Right hindlimb (tissue), 1 donor: Measurements from ENCODE around the gene KRT14.
"Not testable (repeated sequence)": the region's sequence is repeated elsewhere in the genome, so short reads cannot be mapped to it uniquely, and the experiment has no call there.

Source experiments
- DNase-seq: peaks from one replicate; pipeline ENCODE4 v3.0.0-alpha.2; 2018

Gene KRT14

DNA sequence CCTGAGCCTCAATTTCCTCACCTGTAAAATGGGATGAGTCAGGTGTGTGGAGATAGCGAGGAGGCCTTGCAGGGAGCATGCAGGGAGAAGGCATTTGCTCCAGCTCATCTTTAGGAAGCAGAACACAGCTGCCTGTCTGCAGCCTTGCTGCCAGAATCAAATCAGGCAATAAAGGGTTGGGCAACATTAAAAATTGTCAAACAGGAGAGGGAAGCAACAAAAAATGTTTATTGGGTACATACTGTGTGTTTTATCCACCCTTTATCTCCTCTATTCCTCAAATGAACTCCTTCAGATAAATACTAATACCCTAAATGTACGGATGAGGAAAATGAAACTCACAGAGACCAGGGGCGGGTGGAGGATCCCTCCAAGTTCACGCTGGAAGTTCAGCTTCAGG is 13.6 kb upstream of the KRT14 start:
- no peak for DNase-seq

GRCh38 chr17:41599680-41600079 is 13.0 kb upstream of the KRT14 start:
- DNase-seq = no peak

DNA sequence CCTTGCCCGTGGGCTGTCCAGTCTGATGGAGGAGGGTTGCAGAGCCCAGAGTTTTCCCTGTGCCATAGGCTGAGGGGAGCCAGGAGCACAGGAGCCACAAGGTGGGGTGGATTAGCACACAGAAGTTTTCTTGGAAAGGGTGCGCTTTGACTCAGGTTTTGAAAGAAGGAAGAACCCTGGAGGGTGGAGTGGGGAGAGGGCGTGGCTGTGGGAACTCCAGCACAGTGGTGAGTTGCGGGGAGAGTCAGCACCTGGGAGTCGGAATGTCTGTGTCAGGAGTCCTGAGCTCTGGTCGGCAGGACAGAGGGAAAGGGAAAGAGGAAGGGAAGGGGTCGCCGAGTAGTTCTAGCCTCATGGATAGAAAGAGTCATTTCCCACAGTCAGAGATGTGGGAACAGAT is 8.9 kb upstream of the KRT14 start:
- no peak for DNase-seq

DNA sequence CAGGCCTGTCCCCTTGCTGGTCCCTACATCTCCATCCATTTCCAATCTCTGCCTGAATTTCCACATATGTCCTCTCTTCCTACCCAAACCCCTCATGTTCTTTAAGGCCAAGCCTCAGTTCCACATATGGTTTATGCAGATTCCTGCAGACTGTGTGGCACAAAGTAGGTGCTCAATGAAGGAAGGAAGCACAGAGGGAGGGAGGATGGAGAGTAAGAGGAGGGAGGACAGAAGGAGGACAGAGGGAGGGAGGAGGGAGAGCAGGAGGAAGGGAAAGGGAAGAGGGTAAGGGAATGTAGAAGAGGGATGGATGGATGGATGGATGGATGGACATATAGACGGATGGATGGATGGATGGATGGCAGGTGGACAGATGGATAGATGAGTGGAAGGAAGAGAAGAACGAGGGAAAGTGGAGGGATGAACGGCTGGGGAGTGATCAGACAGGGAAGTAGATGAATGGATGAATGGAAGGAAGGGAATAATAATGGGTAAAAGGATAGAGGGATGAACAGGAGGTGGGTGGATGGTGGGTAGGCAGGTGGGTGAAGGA is 7.7 kb upstream of the KRT14 start:
- no peak for DNase-seq

DNA sequence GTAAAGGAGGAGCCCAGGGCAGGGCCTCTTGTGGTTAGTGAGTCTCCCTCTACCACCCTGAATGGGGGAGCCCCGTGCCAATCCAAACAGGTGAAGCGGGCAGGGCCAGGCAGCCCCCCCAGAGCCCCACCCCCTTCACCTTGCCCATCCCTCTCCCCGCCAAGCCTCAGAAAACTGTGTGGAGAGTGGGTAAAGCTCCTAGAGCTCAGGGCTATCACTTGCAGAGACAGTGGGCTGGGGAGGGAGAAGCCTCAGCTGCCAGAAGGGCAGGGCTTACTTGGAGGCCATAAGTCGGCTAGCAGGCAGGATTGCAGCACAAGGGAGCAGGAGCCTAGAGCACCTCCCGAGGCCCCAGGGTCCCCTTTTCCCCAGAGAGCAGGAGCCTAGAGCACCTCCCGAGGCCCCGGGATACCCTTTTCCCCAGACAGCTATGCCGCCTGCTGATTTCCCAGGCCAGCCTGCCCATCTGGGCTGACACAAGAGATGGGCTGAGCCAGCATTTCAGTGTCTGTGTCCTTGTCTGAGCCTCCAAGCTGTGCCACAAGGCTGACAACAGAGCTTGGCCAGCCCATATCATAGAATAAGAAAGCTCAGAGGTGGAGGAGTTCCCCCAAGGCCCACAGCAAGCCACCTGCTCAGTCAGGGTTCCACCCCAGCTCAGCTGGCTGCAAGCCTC is 6.7 kb upstream of the KRT14 start:
- DNase-seq = no peak

DNA sequence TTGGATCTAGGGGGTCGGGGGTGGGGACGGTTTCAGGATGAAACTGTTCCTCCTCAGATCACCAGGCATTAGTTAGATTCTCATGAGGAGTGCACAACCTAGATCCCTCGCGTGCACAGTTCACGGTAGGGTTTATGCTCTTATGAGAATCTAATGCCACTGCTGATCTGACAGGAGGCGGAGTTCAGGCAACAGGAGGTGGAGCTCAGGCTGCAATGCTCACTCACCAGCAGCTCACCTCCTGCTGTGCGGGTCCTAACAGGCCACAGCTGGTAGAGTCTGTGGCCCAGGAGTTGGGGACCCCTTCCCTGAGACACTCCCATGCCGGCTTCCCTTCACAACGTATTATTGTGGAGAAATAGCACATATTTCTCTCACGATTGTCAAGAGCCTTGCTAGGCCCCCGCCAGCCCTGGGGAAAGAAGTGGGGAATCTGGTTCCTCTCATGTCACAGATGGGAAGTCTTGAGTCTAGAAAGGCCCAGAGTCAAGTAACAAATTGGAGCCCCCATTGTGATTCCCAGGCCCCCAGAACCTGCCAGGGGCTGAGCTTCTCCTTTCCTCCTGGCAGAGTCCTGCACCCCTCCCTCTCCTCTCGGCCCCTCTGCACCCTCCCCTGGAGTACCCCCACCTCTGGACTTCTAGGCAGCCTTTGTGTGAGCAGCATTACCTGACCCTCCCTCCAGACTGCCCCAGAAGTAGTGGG is 6.1 kb upstream of the KRT14 start:
- DNase-seq = no peak

GRCh38 chr17:41589301-41589700 is 2.6 kb upstream of the KRT14 start:
- no peak for DNase-seq

GRCh38 chr17:41588126-41588810 is 1.6 kb upstream of the KRT14 start:
- DNase-seq = no peak

DNA sequence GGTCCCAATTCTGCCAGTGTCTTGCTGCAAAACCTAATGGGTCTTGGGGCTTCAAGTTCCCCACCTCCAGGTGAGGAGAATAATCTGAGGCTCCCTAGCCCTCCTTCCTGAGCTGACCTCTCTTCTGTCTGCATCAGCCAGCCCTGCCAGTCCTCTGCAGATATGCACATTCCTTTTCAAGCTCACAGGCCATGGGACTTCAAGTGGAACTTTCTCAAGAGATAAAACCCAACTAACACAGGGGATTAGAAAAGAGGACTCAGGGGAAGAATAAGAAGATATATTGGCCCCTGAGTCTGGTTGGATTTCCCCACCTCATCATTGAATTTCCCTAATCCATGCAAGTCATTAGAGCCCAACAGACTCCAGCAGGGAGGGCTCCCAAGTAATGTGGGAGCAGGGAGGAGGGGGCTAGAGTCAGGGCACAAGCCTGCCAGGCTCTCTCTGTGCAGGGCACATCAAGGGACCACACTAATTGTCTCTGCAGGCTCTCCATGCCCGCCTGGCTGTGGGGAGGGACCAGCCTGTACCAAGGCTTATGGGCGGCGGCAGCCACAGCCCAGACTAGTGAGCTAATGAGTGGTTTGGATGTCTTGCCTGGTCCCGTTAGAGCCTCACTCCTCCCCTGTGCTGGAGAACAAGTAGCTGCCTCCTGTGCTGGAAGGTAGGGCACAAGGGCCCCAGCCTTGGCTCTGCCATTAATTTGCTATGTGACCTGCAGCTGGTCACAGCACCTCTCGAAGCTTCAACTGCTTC is 1.2 kb downstream of the KRT14 start:
- no peak for DNase-seq

DNA sequence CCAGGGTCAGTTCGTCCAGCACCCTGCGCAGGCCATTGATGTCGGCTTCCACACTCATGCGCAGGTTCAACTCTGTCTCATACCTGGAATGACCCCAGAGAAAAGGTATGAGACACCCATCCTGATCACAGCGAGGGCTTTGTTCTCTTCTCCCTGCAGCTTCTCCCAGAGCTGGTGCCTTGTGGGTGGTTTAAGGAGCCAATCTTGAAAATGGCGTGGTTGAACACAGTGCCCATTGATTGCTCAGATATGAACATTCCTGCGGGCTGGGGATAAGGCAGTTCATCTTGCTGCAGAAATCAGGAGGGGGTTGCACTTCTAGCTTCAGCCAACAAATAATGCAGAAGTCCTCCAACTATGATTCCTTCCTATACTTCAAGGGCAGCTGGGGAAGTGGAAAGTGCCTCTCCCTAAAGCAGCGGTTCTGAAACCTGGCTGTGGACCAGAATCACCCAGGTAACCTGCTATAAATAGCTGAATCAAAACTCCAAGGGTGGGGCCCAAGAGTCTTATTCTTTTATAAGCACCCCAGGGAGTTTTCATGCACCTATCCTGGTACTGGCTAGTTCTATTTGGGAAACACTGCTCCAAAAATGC is 2.3 kb downstream of the KRT14 start:
- DNase-seq = not testable (repeated sequence)

DNA sequence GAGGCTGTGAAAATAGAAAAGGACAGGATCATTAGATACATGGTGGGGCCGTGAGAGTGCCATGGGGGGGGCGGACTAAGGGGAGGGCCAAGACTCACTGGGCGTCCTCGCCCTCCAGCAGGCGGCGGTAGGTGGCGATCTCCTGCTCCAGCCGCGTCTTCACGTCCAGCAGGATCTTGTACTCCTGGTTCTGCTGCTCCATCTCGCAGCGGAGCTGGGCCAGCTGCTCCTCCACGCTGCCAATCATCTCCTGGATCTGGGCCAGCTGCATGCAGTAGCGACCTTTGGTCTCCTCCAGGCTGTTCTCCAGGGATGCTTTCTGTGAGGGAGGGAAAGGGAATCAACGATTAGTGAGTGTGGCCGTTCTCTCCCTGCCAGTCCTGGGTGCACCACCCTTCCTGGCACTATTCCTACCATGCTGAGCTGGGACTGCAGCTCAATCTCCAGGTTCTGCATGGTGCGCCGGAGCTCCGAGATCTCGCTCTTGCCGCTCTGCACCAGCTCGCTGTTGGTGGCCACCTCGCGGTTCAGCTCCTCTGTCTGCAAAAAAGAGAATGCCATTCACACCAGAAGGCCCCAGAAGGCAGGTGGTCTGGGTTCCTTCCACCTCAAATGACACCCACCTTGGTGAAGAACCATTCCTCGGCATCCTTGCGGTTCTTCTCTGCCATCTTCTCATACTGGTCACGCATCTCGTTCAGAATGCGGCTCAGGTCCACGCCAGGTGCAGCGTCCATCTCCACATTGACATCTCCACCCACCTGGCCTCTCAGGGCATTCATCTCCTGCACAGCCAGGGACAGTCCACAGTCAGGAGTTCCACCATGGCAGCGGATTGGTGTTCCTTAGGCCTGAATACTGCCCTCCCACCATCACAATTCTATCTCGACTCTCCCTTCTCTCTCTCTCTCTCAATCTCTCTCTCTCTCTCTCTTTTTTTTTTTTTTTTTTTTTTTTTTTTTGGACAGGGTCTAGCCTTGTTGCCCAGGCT is 3.3 kb downstream of the KRT14 start:
- DNase-seq = no peak

- DNase-seq = not testable (repeated sequence)
These were observed 4.4 kb downstream of the KRT14 start for GRCh38 chr17:41582061-41582968.

DNA sequence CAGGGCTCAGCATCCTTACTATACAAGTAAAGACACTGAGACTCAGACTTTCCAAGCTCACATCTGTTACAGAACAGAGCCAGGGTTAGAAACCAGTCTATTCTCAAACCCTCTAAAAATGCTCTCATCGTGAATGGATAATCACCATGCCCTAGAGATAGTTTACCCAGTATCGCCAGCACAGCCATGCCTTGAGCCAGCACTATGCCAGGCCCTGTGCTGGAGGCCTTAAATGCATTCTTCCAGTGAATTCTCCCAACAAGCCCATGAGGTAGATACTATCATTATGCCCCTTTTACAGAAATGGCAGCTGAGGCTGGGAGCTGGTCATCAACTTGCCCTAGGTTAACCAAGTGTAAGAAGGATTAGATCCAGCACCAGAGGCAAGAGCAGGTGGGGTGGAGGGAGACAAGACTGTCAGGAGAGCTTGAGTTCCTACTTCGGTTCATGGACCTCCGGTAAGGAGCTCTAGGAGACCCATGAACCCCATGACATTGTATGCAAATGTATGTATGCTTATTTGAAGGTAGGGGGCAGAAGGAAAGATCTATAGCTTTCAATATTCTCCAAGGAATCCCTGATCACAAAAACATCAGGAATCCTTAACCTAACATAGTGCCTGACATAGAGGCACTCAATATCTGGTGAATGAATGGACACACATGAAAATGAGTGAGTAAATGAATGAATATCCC is 5.2 kb downstream of the KRT14 start:
- DNase-seq = no peak

DNA sequence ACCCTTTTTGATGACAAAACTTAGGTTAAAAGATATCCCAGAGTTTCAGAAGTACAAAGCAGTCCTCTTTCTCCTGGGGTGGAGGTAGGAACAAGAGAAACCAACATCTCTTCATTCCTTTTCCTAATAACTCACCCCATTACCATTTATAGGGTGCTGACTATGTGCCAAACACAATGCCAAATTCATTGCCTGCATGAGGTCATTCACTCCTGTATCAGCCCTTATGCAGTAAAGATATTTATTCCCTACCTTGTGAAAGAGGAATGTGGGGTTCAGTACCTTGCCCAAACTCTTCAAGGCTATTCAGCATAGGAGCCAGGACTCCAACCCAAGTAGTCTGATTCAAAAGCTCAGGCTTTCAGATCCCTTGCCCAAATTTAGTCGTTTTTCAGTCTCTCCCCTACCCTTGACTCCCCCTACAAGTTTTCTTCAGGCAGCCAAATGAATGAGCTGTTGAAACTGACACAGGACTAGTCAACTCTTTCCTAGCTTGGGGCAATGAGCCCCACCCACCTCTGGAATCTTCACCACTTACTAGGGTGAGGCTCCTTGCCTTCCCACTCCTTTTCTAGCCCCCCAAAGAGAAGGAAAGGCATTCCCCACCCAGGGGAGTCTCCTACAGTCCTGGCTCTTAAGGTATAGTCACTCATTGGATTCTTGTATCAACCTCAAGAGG is 5.9 kb downstream of the KRT14 start:
- no peak for DNase-seq

- no peak for DNase-seq
These were observed 6.5 kb downstream of the KRT14 start for GRCh38 chr17:41580244-41580575.

- peak; percentile 81 for DNase-seq
These were observed 7.0 kb downstream of the KRT14 start for GRCh38 chr17:41579484-41580243.

- DNase-seq = no peak
These were observed 7.7 kb downstream of the KRT14 start for GRCh38 chr17:41578971-41579370.

- no peak for DNase-seq
These were observed 8.2 kb downstream of the KRT14 start for GRCh38 chr17:41578538-41578937.
